NT2/D1 (cell line): ENCODE results near the gene CFAP61.

Source experiments
- SUZ12 ChIP-seq: IDR thresholded peaks from 2 replicates; pipeline ENCODE4 v1.6.1; 2011; ENCODE audit not compliant: insufficient read length, insufficient read depth; ENCODE audit errors: extremely low read depth
- YY1 ChIP-seq: IDR thresholded peaks from 2 replicates; pipeline ENCODE4 v1.6.1; 2011; ENCODE audit not compliant: insufficient read length, insufficient read depth
- ZNF274 ChIP-seq: IDR thresholded peaks from 2 replicates; pipeline ENCODE4 v1.6.1; 2011; ENCODE audit warnings: mild to moderate bottlenecking, low read depth, low read length

DNA sequence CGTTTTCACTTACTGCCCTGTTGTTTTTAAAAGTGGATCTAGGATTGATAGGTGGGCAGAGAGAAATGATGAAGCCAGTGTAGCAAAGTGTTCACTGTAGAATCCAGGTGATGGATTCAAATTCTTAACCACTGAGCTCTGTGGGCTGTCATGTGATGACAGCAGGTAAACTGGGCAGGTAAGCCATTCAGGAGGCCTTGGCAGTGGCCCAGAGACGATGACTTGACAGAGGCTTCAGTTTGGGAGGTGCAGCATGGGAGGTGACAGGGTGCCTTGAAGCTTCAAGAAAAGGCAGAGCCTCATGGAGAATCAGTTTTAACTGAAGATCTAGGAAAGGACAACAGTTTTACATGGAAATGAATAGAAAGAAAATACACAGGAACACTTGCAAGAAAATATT, 33.2 kb upstream of the CFAP61 start:
- TF ChIP-seq YY1 (no peak), ZNF274 (no peak), SUZ12 (no peak)
